ENCODE measurements around the gene CLIC5.

CLIC5 gene

GRCh38 chr6:46051962-46052361 is 36.3 kb upstream of the CLIC5 start:
- peaks cover 27% of the 10 kb centered on the region for H3K4me1 Mint-ChIP-seq
- no peak for TF ChIP-seq CTCF (IDR thresholded peaks at IDR 0.05)
- DNase-seq, result no peak

GRCh38 chr6:46050845-46051405 is 35.3 kb upstream of the CLIC5 start:
- H3K27ac Mint-ChIP-seq, result peak overlapping the region; percentile 37
- no peak for DNase-seq
- H3K4me1 Mint-ChIP-seq, result peaks cover 27% of the 10 kb centered on the region
- peaks cover 8% of the 10 kb centered on the region for H3K27me3 Mint-ChIP-seq (ENCODE audit: low read depth, poor library complexity)
- no peak overlapping the region for H3K4me3 Mint-ChIP-seq
- peaks cover 4% of the 10 kb centered on the region for H3K9me3 Mint-ChIP-seq
- no peak for TF ChIP-seq CTCF (IDR thresholded peaks at IDR 0.05)
- H3K36me3 Mint-ChIP-seq (ENCODE audit: low read depth), result no peaks in the 10 kb centered on the region

More at GRCh38 chr6:46051962-46052361, 36.3 kb upstream of the CLIC5 start:
- peaks cover 12% of the 10 kb centered on the region for H3K9me3 Mint-ChIP-seq
- H3K27ac Mint-ChIP-seq, result no peak overlapping the region
- H3K36me3 Mint-ChIP-seq (ENCODE audit: low read depth), result no peaks in the 10 kb centered on the region
- H3K27me3 Mint-ChIP-seq (ENCODE audit: low read depth, poor library complexity), result peaks cover 6% of the 10 kb centered on the region
- no peak overlapping the region for H3K4me3 Mint-ChIP-seq

- DNase-seq, result no peak
- Mint-ChIP-seq H3K36me3 (ENCODE audit: low read depth) (no peaks in the 10 kb centered on the region), H3K27ac (no peak overlapping the region), H3K4me3 (no peak overlapping the region), H3K9me3 (no peaks in the 10 kb centered on the region), H3K4me1 (peaks cover 23% of the 10 kb centered on the region), H3K27me3 (ENCODE audit: low read depth, poor library complexity) (peaks cover 8% of the 10 kb centered on the region)
- TF ChIP-seq CTCF (IDR thresholded peaks at IDR 0.05), result no peak
These were observed 33.1 kb upstream of the CLIC5 start for GRCh38 chr6:46048646-46049297.

GRCh38 chr6:46046558-46047174 is 31.0 kb upstream of the CLIC5 start:
- H3K4me3 Mint-ChIP-seq, result no peak overlapping the region
- H3K27me3 Mint-ChIP-seq (ENCODE audit: low read depth, poor library complexity), result peaks cover 8% of the 10 kb centered on the region
- TF ChIP-seq CTCF (IDR thresholded peaks at IDR 0.05), result no peak
- H3K9me3 Mint-ChIP-seq, result no peaks in the 10 kb centered on the region
- H3K27ac Mint-ChIP-seq, result no peak overlapping the region
- H3K36me3 Mint-ChIP-seq (ENCODE audit: low read depth), result no peaks in the 10 kb centered on the region
- H3K4me1 Mint-ChIP-seq, result peaks cover 5% of the 10 kb centered on the region
- no peak for DNase-seq

- H3K36me3 Mint-ChIP-seq (ENCODE audit: low read depth), result no peaks in the 10 kb centered on the region
- TF ChIP-seq CTCF (IDR thresholded peaks at IDR 0.05), result no peak
- peaks cover 8% of the 10 kb centered on the region for H3K27me3 Mint-ChIP-seq (ENCODE audit: low read depth, poor library complexity)
- DNase-seq, result no peak
- H3K4me3 Mint-ChIP-seq, result no peak overlapping the region
- H3K27ac Mint-ChIP-seq, result no peak overlapping the region
- peaks cover 5% of the 10 kb centered on the region for H3K4me1 Mint-ChIP-seq
- H3K9me3 Mint-ChIP-seq, result no peaks in the 10 kb centered on the region
These were observed 29.4 kb upstream of the CLIC5 start for GRCh38 chr6:46044881-46045617.
